HepG2 (cell line): Measurements from ENCODE around the gene PRSS36. TPM values are rescaled to one million over a fixed set of nuclear protein-coding genes. Genes with fewer than 3 reads are reported as not detected.

Source experiments
- ARNT2 ChIP-seq: sonication (generic); formaldehyde crosslinking; IDR thresholded peaks from 2 replicates; pipeline ENCODE4 v1.8.0; 2022; ENCODE audit warnings: mild to moderate bottlenecking, low read depth, missing genetic modification reagents, moderate library complexity
- CBX5 ChIP-seq: sonication (generic); formaldehyde crosslinking; IDR thresholded peaks from 2 replicates; pipeline ENCODE4 v1.4.0; 2020; ENCODE audit warnings: missing genetic modification reagents, borderline replicate concordance
- DPF2 ChIP-seq: sonication (generic); formaldehyde crosslinking; IDR thresholded peaks from 2 replicates; pipeline ENCODE4 v1.4.0; 2020; ENCODE audit warnings: mild to moderate bottlenecking, low read depth, missing genetic modification reagents, borderline replicate concordance
- HES4 ChIP-seq: sonication (generic); formaldehyde crosslinking; IDR thresholded peaks from 2 replicates; pipeline ENCODE4 v1.9.0; 2021; ENCODE audit warnings: mild to moderate bottlenecking, missing genetic modification reagents, borderline replicate concordance
- KLF12 ChIP-seq: sonication (generic); formaldehyde crosslinking; IDR thresholded peaks from 2 replicates; pipeline ENCODE4 v1.4.0; 2020; ENCODE audit warnings: missing genetic modification reagents, borderline replicate concordance
- KMT2A ChIP-seq: sonication (generic); formaldehyde crosslinking; IDR thresholded peaks from 2 replicates; pipeline ENCODE4 v1.4.0; 2020; ENCODE audit warnings: missing genetic modification reagents
- POLR2A ChIP-seq, 2 experiments: IDR thresholded peaks; 2 replicates each; pipeline ENCODE4 v1.6.1; 2011; ENCODE audit warnings: low read depth in 2 of 2, low read length in 2 of 2, mild to moderate bottlenecking in 1 of 2, moderate library complexity in 1 of 2; ENCODE audit not compliant: insufficient read depth in 1 of 2
- REL ChIP-seq: sonication (generic); formaldehyde crosslinking; conservative IDR thresholded peaks from 2 replicates; pipeline ENCODE4 v1.8.0; 2022; ENCODE audit warnings: mild to moderate bottlenecking, missing genetic modification reagents, moderate library complexity
- SRSF1 ChIP-seq: fragments of 200-400 bp; formaldehyde crosslinking; optimal IDR thresholded peaks from 2 replicates; pipeline ENCODE3; 2017; ENCODE audit warnings: mild to moderate bottlenecking, low read depth, low read length, moderate library complexity
- SUZ12 ChIP-seq: fragments of 150-350 bp; IDR thresholded peaks from 2 replicates; pipeline ENCODE4 v1.6.1; 2014; ENCODE audit warnings: low read depth, low read length
- YEATS2 ChIP-seq: sonication (generic); formaldehyde crosslinking; IDR thresholded peaks from 2 replicates; pipeline ENCODE4 v1.4.0; 2020; ENCODE audit warnings: missing genetic modification reagents, borderline replicate concordance
- ZIK1 ChIP-seq: sonication (generic); formaldehyde crosslinking; IDR thresholded peaks from 2 replicates; pipeline ENCODE4 v1.5.0; 2020; ENCODE audit warnings: mild to moderate bottlenecking, low read depth, missing genetic modification reagents, borderline replicate concordance
- ZKSCAN5 ChIP-seq: sonication (generic); formaldehyde crosslinking; IDR thresholded peaks from 2 replicates; pipeline ENCODE4 v1.5.1; 2020; ENCODE audit warnings: mild to moderate bottlenecking, missing genetic modification reagents
- ZNF10 ChIP-seq: sonication (generic); formaldehyde crosslinking; IDR thresholded peaks from 2 replicates; pipeline ENCODE4 v1.4.0; 2020; ENCODE audit warnings: mild to moderate bottlenecking, low read depth, missing genetic modification reagents, borderline replicate concordance
- ZNF17 ChIP-seq: sonication (generic); formaldehyde crosslinking; IDR thresholded peaks from 2 replicates; pipeline ENCODE4 v1.5.0; 2020; ENCODE audit warnings: mild to moderate bottlenecking, missing genetic modification reagents
- ZNF430 ChIP-seq: sonication (generic); formaldehyde crosslinking; IDR thresholded peaks from 2 replicates; pipeline ENCODE4 v1.9.0; 2021; ENCODE audit warnings: mild to moderate bottlenecking, missing genetic modification reagents
- ZNF431 ChIP-seq: sonication (generic); formaldehyde crosslinking; IDR thresholded peaks from 2 replicates; pipeline ENCODE4 v1.9.0; 2022; ENCODE audit warnings: missing genetic modification reagents, low read depth, mild to moderate bottlenecking, borderline replicate concordance
- ZNF567 ChIP-seq: sonication (generic); formaldehyde crosslinking; IDR thresholded peaks from 2 replicates; pipeline ENCODE4 v1.8.1; 2023; ENCODE audit warnings: mild to moderate bottlenecking, missing genetic modification reagents, borderline replicate concordance
- ZNF570 ChIP-seq: sonication (generic); formaldehyde crosslinking; IDR thresholded peaks from 2 replicates; pipeline ENCODE4 v1.4.0; 2020; ENCODE audit warnings: mild to moderate bottlenecking, missing genetic modification reagents, borderline replicate concordance
- ZNF780A ChIP-seq: sonication (generic); formaldehyde crosslinking; IDR thresholded peaks from 2 replicates; pipeline ENCODE4 v1.8.0; 2022; ENCODE audit warnings: mild to moderate bottlenecking, missing genetic modification reagents, moderate library complexity
- polyA plus RNA-seq, 8 experiments: library from polyadenylated mRNA; depleted of rRNA in 3 of 8; stranded (reverse) in 7 of 8; unstranded in 1 of 8; fragments of >200 nt; fragmentation: Illumina TruSeq in 4 of 8; extraction: Trizol in 4 of 8; gene quantifications; 2 replicates each; pipeline versions ENCODE4 v1.2.1 to v1.2.3, GENCODE V29; 2011 to 2016; ENCODE audit warnings: low read depth in 4 of 8, missing spikeins in 1 of 8, mixed read lengths in 1 of 8; ENCODE audit not compliant: insufficient read depth in 1 of 8
- total RNA-seq, 5 experiments: library from RNA; depleted of rRNA; stranded (reverse); fragments of >200 nt; fragmentation: Illumina TruSeq; extraction: Trizol; gene quantifications; 2 replicates each; pipeline ENCODE4 v1.2.3, GENCODE V29; 2016; ENCODE audit warnings: low read depth in 1 of 5
- TF ChIP-seq, protein P1 (sequence below): sonication (generic); formaldehyde crosslinking; IDR thresholded peaks from 2 replicates; pipeline ENCODE4 v1.5.1; 2020; ENCODE audit warnings: mild to moderate bottlenecking, missing genetic modification reagents, borderline replicate concordance
- TF ChIP-seq, protein P2 (sequence below): sonication (generic); formaldehyde crosslinking; conservative IDR thresholded peaks from 2 replicates; pipeline ENCODE4 v1.8.0; 2022; ENCODE audit warnings: low read depth, missing genetic modification reagents
- TF ChIP-seq, protein P3 (sequence below): sonication (generic); formaldehyde crosslinking; IDR thresholded peaks from 2 replicates; pipeline ENCODE4 v1.8.0; 2022; ENCODE audit warnings: mild to moderate bottlenecking, missing genetic modification reagents, moderate library complexity
- TF ChIP-seq, protein P4 (sequence below): sonication (generic); formaldehyde crosslinking; conservative IDR thresholded peaks from 2 replicates; pipeline ENCODE4 v1.8.0; 2022; ENCODE audit warnings: mild to moderate bottlenecking, moderate library complexity, missing genetic modification reagents

The PRSS36 gene
- total and polyA plus RNA-seq, 2 of the 13 experiments (the other 11 are each of a cell fraction or from before 2014, with no cell fraction given), result 1.5 to 2.1 TPM

DNA sequence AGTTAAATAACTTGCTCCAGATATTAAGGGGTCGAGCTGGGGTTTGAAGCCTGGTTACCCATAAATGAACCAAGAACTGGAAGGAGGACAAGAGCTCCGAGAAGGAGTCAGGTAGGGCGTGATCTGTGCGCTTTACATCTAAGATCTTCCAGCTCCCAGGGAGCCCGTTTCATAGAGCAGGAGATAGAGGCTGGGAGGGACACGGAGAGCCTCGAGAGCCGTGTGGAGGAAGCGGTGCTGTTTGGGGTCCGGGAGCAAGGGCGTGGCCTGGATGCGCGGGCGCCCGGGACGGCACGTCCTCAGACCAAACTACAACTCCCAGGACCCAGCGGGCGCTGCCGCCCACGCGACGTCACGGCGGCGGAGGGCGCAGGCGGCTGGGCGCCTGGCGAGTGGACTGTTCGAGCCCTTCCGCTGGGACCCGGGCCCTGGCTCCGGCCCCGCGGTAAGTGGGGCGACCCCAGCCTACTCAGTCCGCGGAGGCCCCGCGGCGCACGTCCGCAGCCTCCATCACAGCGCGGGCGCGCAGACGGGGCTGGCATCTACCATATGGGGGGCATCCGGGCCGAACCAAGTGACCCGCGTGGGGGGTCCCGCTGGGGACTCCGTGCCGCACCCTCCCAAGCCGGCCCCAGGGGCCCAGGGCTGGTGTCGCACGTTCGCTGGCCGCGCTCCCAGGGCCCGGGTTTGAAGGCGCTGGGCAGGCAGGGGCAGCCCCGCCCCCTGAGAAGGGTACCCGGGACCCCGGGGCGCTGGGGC lies 41.7 kb downstream of the PRSS36 start, which contains the start of gene BCKDK (continued):
- TF ChIP-seq ZNF567, result 0 out of 2 replicates have a peak, but pooled peaks have one; percentile 18
- 0 out of 2 replicates have a peak, but pooled peaks have one; percentile 30 for TF ChIP-seq DPF2
- peak; percentile 86 for TF ChIP-seq ZIK1
- TF ChIP-seq POLR2A (IDR thresholded peaks at IDR 0.05; ENCODE audit: insufficient read depth in 1 of 2, low read depth in 2 of 2, low read length in 2 of 2), result peak; percentile 50 to 84
- TF ChIP-seq ZNF780A (CRISPR knock-in tag), result no peak
- TF ChIP-seq, protein P1, sequence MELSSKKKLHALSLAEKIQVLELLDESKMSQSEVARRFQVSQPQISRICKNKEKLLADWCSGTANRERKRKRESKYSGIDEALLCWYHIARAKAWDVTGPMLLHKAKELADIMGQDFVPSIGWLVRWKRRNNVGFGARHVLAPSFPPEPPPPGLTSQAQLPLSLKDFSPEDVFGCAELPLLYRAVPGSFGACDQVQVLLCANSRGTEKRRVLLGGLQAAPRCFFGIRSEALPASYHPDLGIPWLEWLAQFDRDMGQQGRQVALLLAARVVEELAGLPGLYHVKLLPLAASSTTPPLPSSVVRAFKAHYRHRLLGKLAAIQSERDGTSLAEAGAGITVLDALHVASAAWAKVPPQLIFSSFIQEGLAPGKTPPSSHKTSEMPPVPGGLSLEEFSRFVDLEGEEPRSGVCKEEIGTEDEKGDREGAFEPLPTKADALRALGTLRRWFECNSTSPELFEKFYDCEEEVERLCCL (CRISPR knock-in tag), result no peak
- TF ChIP-seq SUZ12, result peak; percentile 69
- TF ChIP-seq HES4 (CRISPR knock-in tag), result peak; percentile 92; the same call in 1 of the 2 replicates
- TF ChIP-seq, protein P2, sequence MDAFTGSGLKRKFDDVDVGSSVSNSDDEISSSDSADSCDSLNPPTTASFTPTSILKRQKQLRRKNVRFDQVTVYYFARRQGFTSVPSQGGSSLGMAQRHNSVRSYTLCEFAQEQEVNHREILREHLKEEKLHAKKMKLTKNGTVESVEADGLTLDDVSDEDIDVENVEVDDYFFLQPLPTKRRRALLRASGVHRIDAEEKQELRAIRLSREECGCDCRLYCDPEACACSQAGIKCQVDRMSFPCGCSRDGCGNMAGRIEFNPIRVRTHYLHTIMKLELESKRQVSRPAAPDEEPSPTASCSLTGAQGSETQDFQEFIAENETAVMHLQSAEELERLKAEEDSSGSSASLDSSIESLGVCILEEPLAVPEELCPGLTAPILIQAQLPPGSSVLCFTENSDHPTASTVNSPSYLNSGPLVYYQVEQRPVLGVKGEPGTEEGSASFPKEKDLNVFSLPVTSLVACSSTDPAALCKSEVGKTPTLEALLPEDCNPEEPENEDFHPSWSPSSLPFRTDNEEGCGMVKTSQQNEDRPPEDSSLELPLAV (CRISPR knock-in tag), result no peak
- TF ChIP-seq ZNF17, result no peak
- TF ChIP-seq SRSF1, result peak; percentile 46
- no peak for TF ChIP-seq ZNF431 (CRISPR knock-in tag)
- TF ChIP-seq ZNF430 (CRISPR knock-in tag), result peak; percentile 81
- peak; percentile 96 for TF ChIP-seq KLF12 (CRISPR knock-in tag)
- TF ChIP-seq ZNF10 (CRISPR knock-in tag), result no peak
- TF ChIP-seq ARNT2 (CRISPR knock-in tag), result peak; percentile 67
- TF ChIP-seq YEATS2, result peak; percentile 69; the same call in 1 of the 2 replicates
- TF ChIP-seq ZKSCAN5 (CRISPR knock-in tag), result no peak
- TF ChIP-seq KMT2A (CRISPR knock-in tag), result peak; percentile 59
- TF ChIP-seq, protein P3, sequence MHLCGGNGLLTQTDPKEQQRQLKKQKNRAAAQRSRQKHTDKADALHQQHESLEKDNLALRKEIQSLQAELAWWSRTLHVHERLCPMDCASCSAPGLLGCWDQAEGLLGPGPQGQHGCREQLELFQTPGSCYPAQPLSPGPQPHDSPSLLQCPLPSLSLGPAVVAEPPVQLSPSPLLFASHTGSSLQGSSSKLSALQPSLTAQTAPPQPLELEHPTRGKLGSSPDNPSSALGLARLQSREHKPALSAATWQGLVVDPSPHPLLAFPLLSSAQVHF (CRISPR knock-in tag), result 0 out of 2 replicates have a peak, but pooled peaks have one; percentile 36
- no peak for TF ChIP-seq ZNF570 (CRISPR knock-in tag)
- TF ChIP-seq, protein P4, sequence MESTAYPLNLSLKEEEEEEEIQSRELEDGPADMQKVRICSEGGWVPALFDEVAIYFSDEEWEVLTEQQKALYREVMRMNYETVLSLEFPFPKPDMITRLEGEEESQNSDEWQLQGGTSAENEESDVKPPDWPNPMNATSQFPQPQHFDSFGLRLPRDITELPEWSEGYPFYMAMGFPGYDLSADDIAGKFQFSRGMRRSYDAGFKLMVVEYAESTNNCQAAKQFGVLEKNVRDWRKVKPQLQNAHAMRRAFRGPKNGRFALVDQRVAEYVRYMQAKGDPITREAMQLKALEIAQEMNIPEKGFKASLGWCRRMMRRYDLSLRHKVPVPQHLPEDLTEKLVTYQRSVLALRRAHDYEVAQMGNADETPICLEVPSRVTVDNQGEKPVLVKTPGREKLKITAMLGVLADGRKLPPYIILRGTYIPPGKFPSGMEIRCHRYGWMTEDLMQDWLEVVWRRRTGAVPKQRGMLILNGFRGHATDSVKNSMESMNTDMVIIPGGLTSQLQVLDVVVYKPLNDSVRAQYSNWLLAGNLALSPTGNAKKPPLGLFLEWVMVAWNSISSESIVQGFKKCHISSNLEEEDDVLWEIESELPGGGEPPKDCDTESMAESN, result no peak; the same call in 1 of the 2 replicates
- TF ChIP-seq CBX5, result 0 out of 2 replicates have a peak, but pooled peaks have one; percentile 37
- TF ChIP-seq REL (CRISPR knock-in tag), result peak; percentile 58; the same call in 1 of the 2 replicates
